ENCODE data around the gene GTPBP6. TPM values are rescaled to one million over a fixed set of nuclear protein-coding genes. Genes with fewer than 3 reads are reported as not detected.

The GTPBP6 gene
- total and polyA plus RNA-seq, 2 experiments from 2014 or later = 40.7 to 69.2 TPM

GRCh38 chrX:340641-341423, 22.2 kb upstream of the GTPBP6 start:
- H3K27me3 ChIP-seq = no peaks in the 10 kb centered on the region
- no peaks in the 10 kb centered on the region for H3K4me1 ChIP-seq (ENCODE audit: insufficient read depth)
- H3K36me3 ChIP-seq (replicated peaks; ENCODE audit: insufficient read depth, low read depth) = no peaks in the 10 kb centered on the region
- 91% methylated on average over 32 of the region's 52 CpGs for WGBS (ENCODE audit: low lambda C conversion rate, missing lambda C conversion rate)
- no peaks in the 10 kb centered on the region for H3K9me2 ChIP-seq (replicated peaks; ENCODE audit: insufficient read depth)
- no peak overlapping the region for H3K4me2 ChIP-seq
- no peak overlapping the region for H3K4me3 ChIP-seq
- DNase-seq (ENCODE audit: low spot score) = no peak
- H3K9me3 ChIP-seq (ENCODE audit: low read depth) = no peaks in the 10 kb centered on the region
- no peak overlapping the region for H2AFZ ChIP-seq
- no peaks in the 10 kb centered on the region for H4K20me1 ChIP-seq (ENCODE audit: insufficient read depth, poor library complexity, severe bottlenecking)
- H3K79me2 ChIP-seq = no peaks in the 10 kb centered on the region
- H3K27ac ChIP-seq = no peak overlapping the region
- no peak for TF ChIP-seq EZH2phosphoT487 (IDR thresholded peaks at IDR 0.05; ENCODE audit: low read depth, severe bottlenecking, unreplicated experiment)
- no peak for TF ChIP-seq CTCF (IDR thresholded peaks at IDR 0.05; ENCODE audit: poor library complexity)
- no peak for TF ChIP-seq EZH2 (IDR thresholded peaks at IDR 0.05; ENCODE audit: borderline replicate concordance)

GRCh38 chrX:340121-340520, 21.5 kb upstream of the GTPBP6 start:
- H3K27me3 ChIP-seq = no peaks in the 10 kb centered on the region
- no peak for DNase-seq (ENCODE audit: low spot score)
- no peaks in the 10 kb centered on the region for H4K20me1 ChIP-seq (ENCODE audit: insufficient read depth, poor library complexity, severe bottlenecking)
- no peaks in the 10 kb centered on the region for H3K36me3 ChIP-seq (replicated peaks; ENCODE audit: insufficient read depth, low read depth)
- H3K4me3 ChIP-seq = no peak overlapping the region
- H3K79me2 ChIP-seq = no peaks in the 10 kb centered on the region
- no peak overlapping the region for H3K27ac ChIP-seq
- no peaks in the 10 kb centered on the region for H3K9me2 ChIP-seq (replicated peaks; ENCODE audit: insufficient read depth)
- no peaks in the 10 kb centered on the region for H3K4me1 ChIP-seq (ENCODE audit: insufficient read depth)
- TF ChIP-seq CTCF (IDR thresholded peaks at IDR 0.05; ENCODE audit: poor library complexity) = no peak
- TF ChIP-seq EZH2phosphoT487 (IDR thresholded peaks at IDR 0.05; ENCODE audit: low read depth, severe bottlenecking, unreplicated experiment) = no peak
- TF ChIP-seq EZH2 (IDR thresholded peaks at IDR 0.05; ENCODE audit: borderline replicate concordance) = no peak
- no peaks in the 10 kb centered on the region for H3K9me3 ChIP-seq (ENCODE audit: low read depth)
- no CpG with 5 or more reads among the region's 24 CpGs for WGBS (ENCODE audit: low lambda C conversion rate, missing lambda C conversion rate)
- no peak overlapping the region for H3K4me2 ChIP-seq
- H2AFZ ChIP-seq = no peak overlapping the region

- no peaks in the 10 kb centered on the region for H3K36me3 ChIP-seq (replicated peaks; ENCODE audit: insufficient read depth, low read depth)
- TF ChIP-seq EZH2 (IDR thresholded peaks at IDR 0.05; ENCODE audit: borderline replicate concordance) = no peak
Observed at GRCh38 chrX:338836-339400, 20.3 kb upstream of the GTPBP6 start.

GRCh38 chrX:338281-338835, 19.8 kb upstream of the GTPBP6 start:
- 93% methylated on average over 24 of the region's 53 CpGs for WGBS (ENCODE audit: low lambda C conversion rate, missing lambda C conversion rate)
- no peaks in the 10 kb centered on the region for H3K27me3 ChIP-seq
- H3K4me1 ChIP-seq (ENCODE audit: insufficient read depth) = no peaks in the 10 kb centered on the region
- no peaks in the 10 kb centered on the region for H3K9me2 ChIP-seq (replicated peaks; ENCODE audit: insufficient read depth)
- H3K27ac ChIP-seq = no peak overlapping the region
- H3K9me3 ChIP-seq (ENCODE audit: low read depth) = no peaks in the 10 kb centered on the region
- no peaks in the 10 kb centered on the region for H3K36me3 ChIP-seq (replicated peaks; ENCODE audit: insufficient read depth, low read depth)
- no peak overlapping the region for H3K4me3 ChIP-seq
- H4K20me1 ChIP-seq (ENCODE audit: insufficient read depth, poor library complexity, severe bottlenecking) = no peaks in the 10 kb centered on the region
- H3K79me2 ChIP-seq = no peaks in the 10 kb centered on the region
- no peak for DNase-seq (ENCODE audit: low spot score)
- TF ChIP-seq EZH2phosphoT487 (IDR thresholded peaks at IDR 0.05; ENCODE audit: low read depth, severe bottlenecking, unreplicated experiment) (no peak), CTCF (IDR thresholded peaks at IDR 0.05; ENCODE audit: poor library complexity) (no peak), EZH2 (IDR thresholded peaks at IDR 0.05; ENCODE audit: borderline replicate concordance) (no peak)
- H2AFZ ChIP-seq = no peak overlapping the region
- H3K4me2 ChIP-seq = no peak overlapping the region

More at GRCh38 chrX:338836-339400, 20.3 kb upstream of the GTPBP6 start:
- Histone ChIP-seq H3K4me3 (no peak overlapping the region), H3K9me2 (replicated peaks; ENCODE audit: insufficient read depth) (no peaks in the 10 kb centered on the region), H3K4me2 (no peak overlapping the region), H2AFZ (no peak overlapping the region), H4K20me1 (ENCODE audit: insufficient read depth, poor library complexity, severe bottlenecking) (no peaks in the 10 kb centered on the region), H3K9me3 (ENCODE audit: low read depth) (no peaks in the 10 kb centered on the region), H3K79me2 (no peaks in the 10 kb centered on the region), H3K27ac (no peak overlapping the region), H3K27me3 (no peaks in the 10 kb centered on the region), H3K4me1 (ENCODE audit: insufficient read depth) (no peaks in the 10 kb centered on the region)
- DNase-seq (ENCODE audit: low spot score) = no peak
- over 99% methylated on average over 38 of the region's 44 CpGs for WGBS (ENCODE audit: low lambda C conversion rate, missing lambda C conversion rate)

All from hepatocyte (in vitro differentiated cells).